ENCODE results near the gene KRTAP9-1.

- TF ChIP-seq CTCF (conservative IDR thresholded peaks at IDR 0.05; ENCODE audit: low read length): no peak
- TF ChIP-seq EZH2phosphoT487 (IDR thresholded peaks at IDR 0.05; ENCODE audit: borderline replicate concordance): no peak
Observed at GRCh38 chr17:41160648-41161047, 29.0 kb upstream of the KRTAP9-1 start, which contains the start of gene KRTAP4-4.
